ENCODE measurements around the gene TGIF1. TPM values are rescaled to one million over a fixed set of nuclear protein-coding genes. Genes with fewer than 3 reads are reported as not detected.

Gene TGIF1
- total RNA-seq, 2 experiments from 2014 or later, result 40.9 to 69.0 TPM

DNA sequence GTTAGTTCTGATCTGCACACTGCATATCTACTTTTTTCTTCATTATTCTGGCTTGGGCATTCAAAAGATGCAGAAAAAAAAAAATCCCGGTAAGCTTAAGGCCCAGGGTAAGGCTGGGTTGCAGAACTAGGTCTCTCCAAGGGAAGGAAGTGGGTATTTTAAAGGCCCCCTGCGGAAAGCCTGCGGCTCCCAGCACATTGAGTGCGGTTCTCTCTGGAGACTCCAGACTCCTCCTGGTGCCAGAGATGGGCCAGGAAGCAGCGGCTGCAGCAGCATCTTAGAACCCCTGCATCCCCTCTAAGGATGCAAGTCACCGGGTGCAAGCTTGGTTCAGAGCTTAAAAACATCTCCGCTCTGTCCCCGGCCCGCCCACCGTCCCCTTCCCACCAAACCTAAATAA is 49.5 kb downstream of the TGIF1 start:
- Histone ChIP-seq H4K20me1 (ENCODE audit: insufficient read depth, low read length) (no peaks in the 10 kb centered on the region), H3K36me3 (ENCODE audit: insufficient read depth, low read length) (no peaks in the 10 kb centered on the region; the same call in 1 of the 2 replicates), H3K9me3 (ENCODE audit: low read length) (no peaks in the 10 kb centered on the region), H3K9me2 (ENCODE audit: insufficient read depth, low read length) (no peaks in the 10 kb centered on the region), H3K79me2 (ENCODE audit: insufficient read depth, low read depth, low read length) (peaks cover 39% of the 10 kb centered on the region), H3K4me1 (ENCODE audit: insufficient read depth, low read length, poor library complexity, severe bottlenecking) (peaks cover 43% of the 10 kb centered on the region), H3K4me3 (ENCODE audit: low read depth, low read length, poor library complexity, severe bottlenecking) (peak overlapping the region; percentile 74), H2AFZ (ENCODE audit: low read length) (peak overlapping the region; percentile 25; the same call in 1 of the 2 replicates), H3K27ac (ENCODE audit: low read depth, low read length, poor library complexity, severe bottlenecking) (peak overlapping the region; percentile 89), H3K4me2 (ENCODE audit: low read length) (peak overlapping the region; percentile 80)
- ChIA-PET CTCF (ENCODE audit: unreplicated experiment) (interaction anchor here (0.6 to 1.0 kb wide), 2 partner anchors 84 to 104 kb away, joined by 3 read pairs; no protein-coding TSS in a partner anchor), POLR2A (interaction anchor here (1.0 to 2.0 kb wide), 6 partner anchors 27 to 159 kb away, joined by 3 to 11 read pairs (median 4); no protein-coding TSS in a partner anchor)
- DNase-seq (ENCODE audit: low spot score), result no peak
- no TSS peak for BruUV-seq (replicated peaks)
- intact Hi-C loops (cut with micrococcal nuclease; ENCODE audit: unreplicated experiment), result loop anchor here (2.0 kb wide), 2 partner anchors 85 to 95 kb away; no protein-coding TSS in a partner anchor
- no peak for TF ChIP-seq EZH2phosphoT487 (IDR thresholded peaks at IDR 0.05; ENCODE audit: borderline replicate concordance, low read depth, low read length)
- TF ChIP-seq, protein P1, sequence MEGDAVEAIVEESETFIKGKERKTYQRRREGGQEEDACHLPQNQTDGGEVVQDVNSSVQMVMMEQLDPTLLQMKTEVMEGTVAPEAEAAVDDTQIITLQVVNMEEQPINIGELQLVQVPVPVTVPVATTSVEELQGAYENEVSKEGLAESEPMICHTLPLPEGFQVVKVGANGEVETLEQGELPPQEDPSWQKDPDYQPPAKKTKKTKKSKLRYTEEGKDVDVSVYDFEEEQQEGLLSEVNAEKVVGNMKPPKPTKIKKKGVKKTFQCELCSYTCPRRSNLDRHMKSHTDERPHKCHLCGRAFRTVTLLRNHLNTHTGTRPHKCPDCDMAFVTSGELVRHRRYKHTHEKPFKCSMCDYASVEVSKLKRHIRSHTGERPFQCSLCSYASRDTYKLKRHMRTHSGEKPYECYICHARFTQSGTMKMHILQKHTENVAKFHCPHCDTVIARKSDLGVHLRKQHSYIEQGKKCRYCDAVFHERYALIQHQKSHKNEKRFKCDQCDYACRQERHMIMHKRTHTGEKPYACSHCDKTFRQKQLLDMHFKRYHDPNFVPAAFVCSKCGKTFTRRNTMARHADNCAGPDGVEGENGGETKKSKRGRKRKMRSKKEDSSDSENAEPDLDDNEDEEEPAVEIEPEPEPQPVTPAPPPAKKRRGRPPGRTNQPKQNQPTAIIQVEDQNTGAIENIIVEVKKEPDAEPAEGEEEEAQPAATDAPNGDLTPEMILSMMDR (conservative IDR thresholded peaks at IDR 0.05; ENCODE audit: low read length), result no peak

- TSS peak; percentile 56 for BruUV-seq (replicated peaks)
- TF ChIP-seq, protein P1 (conservative IDR thresholded peaks at IDR 0.05; ENCODE audit: low read length), result no peak
- no peak for TF ChIP-seq EZH2phosphoT487 (IDR thresholded peaks at IDR 0.05; ENCODE audit: borderline replicate concordance, low read depth, low read length)
- Histone ChIP-seq H3K9me2 (ENCODE audit: insufficient read depth, low read length) (no peaks in the 10 kb centered on the region), H3K27ac (ENCODE audit: low read depth, low read length, poor library complexity, severe bottlenecking) (peak overlapping the region; percentile 89), H3K9me3 (ENCODE audit: low read length) (no peaks in the 10 kb centered on the region), H2AFZ (ENCODE audit: low read length) (peak overlapping the region; percentile 25; the same call in 1 of the 2 replicates), H3K79me2 (ENCODE audit: insufficient read depth, low read depth, low read length) (peaks cover 39% of the 10 kb centered on the region), H3K4me2 (ENCODE audit: low read length) (peak overlapping the region; percentile 80), H3K36me3 (ENCODE audit: insufficient read depth, low read length) (no peaks in the 10 kb centered on the region; the same call in 1 of the 2 replicates), H3K4me1 (ENCODE audit: insufficient read depth, low read length, poor library complexity, severe bottlenecking) (peaks cover 38% of the 10 kb centered on the region), H4K20me1 (ENCODE audit: insufficient read depth, low read length) (no peaks in the 10 kb centered on the region), H3K4me3 (ENCODE audit: low read depth, low read length, poor library complexity, severe bottlenecking) (peak overlapping the region; percentile 74)
- DNase-seq (ENCODE audit: low spot score), result no peak
- POLR2A ChIA-PET, result interaction anchor here (1.3 to 2.0 kb wide), 5 partner anchors 26 to 159 kb away, joined by 3 to 11 read pairs (median 4); no protein-coding TSS in a partner anchor
- CTCF ChIA-PET (ENCODE audit: unreplicated experiment), result interaction anchor here (0.6 kb wide), 1 partner anchor 104 kb away, joined by 3 read pairs; no protein-coding TSS in a partner anchor
- intact Hi-C loops (cut with micrococcal nuclease; ENCODE audit: unreplicated experiment), result no loop called here
Observed at GRCh38 chr18:3500016-3500415, 50.0 kb downstream of the TGIF1 start.

DNA sequence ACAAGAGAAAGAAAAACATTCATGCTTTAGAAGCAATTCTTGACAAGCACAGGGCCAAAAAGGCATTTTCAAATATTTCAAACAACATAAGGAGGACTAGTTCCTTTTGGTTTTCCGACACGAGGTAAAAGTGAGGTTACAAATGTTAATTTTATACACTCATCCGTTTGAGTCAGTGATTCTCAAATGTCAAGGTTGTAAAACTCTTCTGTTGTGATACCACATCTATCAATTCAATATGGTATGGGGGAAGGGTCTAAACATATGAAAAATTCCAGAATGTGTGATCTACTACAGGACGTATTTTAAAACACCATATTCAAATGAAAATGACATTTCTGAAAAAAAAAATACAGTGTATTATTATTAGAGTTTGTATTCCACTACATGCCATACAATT is 52.7 kb downstream of the TGIF1 start:
- Histone ChIP-seq H3K9me3 (ENCODE audit: low read length) (no peaks in the 10 kb centered on the region), H2AFZ (ENCODE audit: low read length) (no peak overlapping the region), H3K9me2 (ENCODE audit: insufficient read depth, low read length) (no peaks in the 10 kb centered on the region), H3K36me3 (ENCODE audit: insufficient read depth, low read length) (no peaks in the 10 kb centered on the region; the same call in 1 of the 2 replicates), H4K20me1 (ENCODE audit: insufficient read depth, low read length) (no peaks in the 10 kb centered on the region), H3K4me2 (ENCODE audit: low read length) (no peak overlapping the region), H3K79me2 (ENCODE audit: insufficient read depth, low read depth, low read length) (peaks cover 24% of the 10 kb centered on the region), H3K27ac (ENCODE audit: low read depth, low read length, poor library complexity, severe bottlenecking) (no peak overlapping the region), H3K4me1 (ENCODE audit: insufficient read depth, low read length, poor library complexity, severe bottlenecking) (peaks cover 13% of the 10 kb centered on the region), H3K4me3 (ENCODE audit: low read depth, low read length, poor library complexity, severe bottlenecking) (no peak overlapping the region)
- ChIA-PET CTCF (ENCODE audit: unreplicated experiment) (no interaction called here), POLR2A (no interaction called here)
- intact Hi-C loops (cut with micrococcal nuclease; ENCODE audit: unreplicated experiment), result no loop called here
- BruUV-seq (replicated peaks), result no TSS peak
- DNase-seq (ENCODE audit: low spot score), result no peak
- TF ChIP-seq EZH2phosphoT487 (IDR thresholded peaks at IDR 0.05; ENCODE audit: borderline replicate concordance, low read depth, low read length), result no peak
- TF ChIP-seq, protein P1 (conservative IDR thresholded peaks at IDR 0.05; ENCODE audit: low read length), result no peak
